Calu3 (cell line): Measurements from ENCODE around the gene BMP10. TPM values are rescaled to one million over a fixed set of nuclear protein-coding genes. Genes with fewer than 3 reads are reported as not detected.

Source experiments
- BruUV-seq: library from RNA; stranded (reverse); fragments of 400-500 nt; replicated peaks from 2 replicates; lab custom pipeline; 2021; lab: Mats Ljungman, UMichigan
- CTCF ChIA-PET: fragments of 300-600 bp; sonication (Branson Sonifier 250); formaldehyde crosslinking; loops from one replicate; lab custom pipeline; 2022; ENCODE audit warnings: antibody characterized with exemption; lab: Charles Lee
- DNase-seq: peaks from one replicate; pipeline ENCODE4 v3.0.0; 2022
- H3K27ac Mint-ChIP-seq: one replicate; pipeline ENCODE4 v1.8.0; 2022; ENCODE audit warnings: mixed read lengths; ENCODE audit not compliant: unreplicated experiment
- H3K27me3 Mint-ChIP-seq: one replicate; pipeline ENCODE4 v1.8.0; 2022; ENCODE audit warnings: mixed read lengths; ENCODE audit not compliant: unreplicated experiment
- H3K36me3 Mint-ChIP-seq: one replicate; pipeline ENCODE4 v1.8.0; 2022; ENCODE audit warnings: mild to moderate bottlenecking, moderate library complexity, mixed read lengths; ENCODE audit not compliant: insufficient read depth, unreplicated experiment
- H3K4me1 Mint-ChIP-seq: one replicate; pipeline ENCODE4 v1.8.0; 2022; ENCODE audit warnings: mild to moderate bottlenecking, low read depth, mixed read lengths; ENCODE audit not compliant: unreplicated experiment
- H3K4me3 Mint-ChIP-seq: one replicate; pipeline ENCODE4 v1.8.0; 2022; ENCODE audit warnings: mild to moderate bottlenecking, low read depth, moderate library complexity, mixed read lengths; ENCODE audit not compliant: unreplicated experiment
- H3K9me3 Mint-ChIP-seq: one replicate; pipeline ENCODE4 v1.8.0; 2022; ENCODE audit warnings: low read depth, mixed read lengths; ENCODE audit not compliant: unreplicated experiment
- CTCF ChIP-seq: fragments of 200-600 bp; IDR thresholded peaks from one replicate; pipeline ENCODE4 v1.8.0; 2022; ENCODE audit warnings: antibody characterized with exemption; ENCODE audit not compliant: unreplicated experiment
- intact Hi-C: fragments of 100-400 bp; cut with micrococcal nuclease; formaldehyde crosslinking; loops from one replicate; pipeline ENCODE4 v1.10.0; 2022; ENCODE audit not compliant: unreplicated experiment
- total RNA-seq: library from RNA; stranded (reverse); gene quantifications from 2 replicates; pipeline ENCODE4 v1.2.3, GENCODE V29; 2022

The BMP10 gene
- total RNA-seq, 1 experiment from 2014 or later, result not detected

DNA sequence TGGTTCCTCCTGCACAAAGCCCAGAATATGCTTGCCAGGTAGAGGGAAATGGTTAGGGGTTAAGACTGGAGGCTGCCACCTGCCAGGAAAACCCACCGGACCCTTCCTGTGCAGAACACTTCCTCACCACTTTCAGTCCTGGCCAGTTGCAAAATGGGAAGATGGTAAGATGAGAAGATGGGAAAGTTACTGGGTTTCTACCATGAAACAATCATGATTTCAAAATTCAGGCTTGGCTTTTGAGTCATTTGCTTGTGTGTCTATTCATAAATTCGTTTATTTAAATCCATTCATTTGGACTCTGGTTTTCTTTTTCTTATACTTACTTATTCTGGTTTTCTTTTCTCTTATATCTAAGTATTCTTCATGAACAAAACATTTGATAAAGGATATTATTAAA is 7.2 kb downstream of the BMP10 start:
- H3K27ac Mint-ChIP-seq, result no peak overlapping the region
- intact Hi-C loops, result no loop called here
- BruUV-seq, result no TSS peak
- H3K4me1 Mint-ChIP-seq, result no peaks in the 10 kb centered on the region
- TF ChIP-seq CTCF, result no peak
- H3K27me3 Mint-ChIP-seq, result peaks cover 94% of the 10 kb centered on the region
- H3K4me3 Mint-ChIP-seq, result no peak overlapping the region
- H3K9me3 Mint-ChIP-seq, result no peaks in the 10 kb centered on the region
- CTCF ChIA-PET, result no interaction called here
- no peak for DNase-seq
- no peaks in the 10 kb centered on the region for H3K36me3 Mint-ChIP-seq

DNA sequence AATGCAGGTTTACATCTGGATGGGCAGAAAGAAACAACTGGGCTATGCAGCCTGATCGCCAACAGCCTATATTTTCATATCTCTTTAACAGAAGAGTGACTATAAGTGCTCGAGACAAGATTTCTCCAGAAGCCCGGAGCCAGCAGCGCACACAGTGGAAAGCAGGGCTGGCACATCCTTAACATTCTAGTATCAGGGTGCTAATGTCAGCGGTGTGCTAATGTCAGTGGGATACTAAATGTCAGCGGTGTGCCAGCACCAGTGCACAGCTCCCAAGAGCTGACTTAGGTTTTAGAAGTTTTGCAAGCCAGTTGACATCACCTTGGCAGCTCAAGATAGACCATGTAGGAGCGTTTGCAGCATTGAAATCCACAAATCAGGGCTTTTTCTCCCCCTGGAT is 8.3 kb downstream of the BMP10 start:
- Mint-ChIP-seq H3K4me1 (no peaks in the 10 kb centered on the region), H3K27me3 (peaks cover 94% of the 10 kb centered on the region), H3K4me3 (no peak overlapping the region), H3K27ac (no peak overlapping the region), H3K9me3 (no peaks in the 10 kb centered on the region), H3K36me3 (no peaks in the 10 kb centered on the region)
- DNase-seq, result no peak
- intact Hi-C loops, result no loop called here
- CTCF ChIA-PET, result no interaction called here
- TF ChIP-seq CTCF, result no peak
- no TSS peak for BruUV-seq

DNA sequence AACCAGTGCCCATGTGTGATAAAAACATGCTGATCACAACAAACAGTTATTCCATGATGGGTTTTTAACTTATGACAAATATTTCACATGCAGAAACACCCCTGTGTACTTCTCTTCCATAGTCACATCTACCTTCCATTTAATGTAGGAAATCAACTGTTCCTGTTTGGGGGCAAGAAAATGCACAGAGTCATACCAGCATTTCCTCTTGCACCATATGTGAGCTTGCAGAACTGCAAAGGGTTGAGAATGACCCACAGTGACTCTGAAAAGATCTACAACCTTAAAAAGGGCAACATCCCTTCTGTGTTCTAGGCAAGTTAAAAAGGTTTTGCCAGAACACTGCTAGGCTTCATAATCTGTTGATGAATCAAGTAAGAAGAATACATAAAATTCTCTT is 9.9 kb downstream of the BMP10 start:
- H3K4me1 Mint-ChIP-seq, result no peaks in the 10 kb centered on the region
- DNase-seq, result no peak
- no TSS peak for BruUV-seq
- CTCF ChIA-PET, result no interaction called here
- TF ChIP-seq CTCF, result no peak
- intact Hi-C loops, result no loop called here
- H3K27me3 Mint-ChIP-seq, result peaks cover 100% of the 10 kb centered on the region
- no peak overlapping the region for H3K4me3 Mint-ChIP-seq
- no peaks in the 10 kb centered on the region for H3K36me3 Mint-ChIP-seq
- no peaks in the 10 kb centered on the region for H3K9me3 Mint-ChIP-seq
- no peak overlapping the region for H3K27ac Mint-ChIP-seq

- no TSS peak for BruUV-seq
- H3K27me3 Mint-ChIP-seq, result peaks cover 100% of the 10 kb centered on the region
- TF ChIP-seq CTCF, result no peak
- no peak overlapping the region for H3K27ac Mint-ChIP-seq
- H3K4me1 Mint-ChIP-seq, result no peaks in the 10 kb centered on the region
- no peaks in the 10 kb centered on the region for H3K36me3 Mint-ChIP-seq
- H3K9me3 Mint-ChIP-seq, result no peaks in the 10 kb centered on the region
- DNase-seq, result no peak
- intact Hi-C loops, result no loop called here
- no peak overlapping the region for H3K4me3 Mint-ChIP-seq
- CTCF ChIA-PET, result interaction anchor here (0.6 kb wide), 1 partner anchor 271 kb away, joined by 4 read pairs; no protein-coding TSS in a partner anchor
Measured at GRCh38 chr2:68860111-68860510, 11.1 kb downstream of the BMP10 start.
